ACC112 (cell line): ENCODE results near the gene MICALL2.

ENCODE experiments used
- H2AFZ ChIP-seq: fragments of 200-600 bp; sonication (generic); one replicate; pipeline ENCODE4 v1.6.0; 2017; ENCODE audit warnings: antibody characterized with exemption, low read length; ENCODE audit not compliant: unreplicated experiment
- H3K27ac ChIP-seq: fragments of 200-600 bp; sonication (generic); 2 replicates; pipeline ENCODE4 v1.5.1; 2014; ENCODE audit warnings: low read depth, mild to moderate bottlenecking, antibody characterized with exemption, low read length, moderate library complexity
- H3K27me3 ChIP-seq: fragments of 200-600 bp; sonication (generic); 2 replicates; pipeline ENCODE4 v1.6.1; 2014; ENCODE audit warnings: mild to moderate bottlenecking, antibody characterized with exemption, low read length, moderate library complexity, mixed read lengths; ENCODE audit not compliant: insufficient read depth
- H3K36me3 ChIP-seq: fragments of 200-600 bp; sonication (generic); 2 replicates; pipeline ENCODE4 v1.6.1; 2016; ENCODE audit warnings: mild to moderate bottlenecking, antibody characterized with exemption, low read length, moderate library complexity, mixed read lengths; ENCODE audit not compliant: insufficient read depth
- H3K4me1 ChIP-seq: fragments of 200-600 bp; sonication (generic); one replicate; pipeline ENCODE4 v1.6.1; 2016; ENCODE audit warnings: low read length, mixed read lengths; ENCODE audit not compliant: insufficient read depth, unreplicated experiment, control insufficient read depth
- H3K4me3 ChIP-seq: fragments of 200-600 bp; sonication (generic); 2 replicates; pipeline ENCODE4 v1.5.1; 2014; ENCODE audit warnings: mild to moderate bottlenecking, low read depth, low read length
- H3K79me2 ChIP-seq: fragments of 200-600 bp; sonication (generic); one replicate; pipeline ENCODE4 v1.6.0; 2016; ENCODE audit warnings: low read length; ENCODE audit not compliant: control insufficient read depth, unreplicated experiment, insufficient read depth

MICALL2 gene

DNA sequence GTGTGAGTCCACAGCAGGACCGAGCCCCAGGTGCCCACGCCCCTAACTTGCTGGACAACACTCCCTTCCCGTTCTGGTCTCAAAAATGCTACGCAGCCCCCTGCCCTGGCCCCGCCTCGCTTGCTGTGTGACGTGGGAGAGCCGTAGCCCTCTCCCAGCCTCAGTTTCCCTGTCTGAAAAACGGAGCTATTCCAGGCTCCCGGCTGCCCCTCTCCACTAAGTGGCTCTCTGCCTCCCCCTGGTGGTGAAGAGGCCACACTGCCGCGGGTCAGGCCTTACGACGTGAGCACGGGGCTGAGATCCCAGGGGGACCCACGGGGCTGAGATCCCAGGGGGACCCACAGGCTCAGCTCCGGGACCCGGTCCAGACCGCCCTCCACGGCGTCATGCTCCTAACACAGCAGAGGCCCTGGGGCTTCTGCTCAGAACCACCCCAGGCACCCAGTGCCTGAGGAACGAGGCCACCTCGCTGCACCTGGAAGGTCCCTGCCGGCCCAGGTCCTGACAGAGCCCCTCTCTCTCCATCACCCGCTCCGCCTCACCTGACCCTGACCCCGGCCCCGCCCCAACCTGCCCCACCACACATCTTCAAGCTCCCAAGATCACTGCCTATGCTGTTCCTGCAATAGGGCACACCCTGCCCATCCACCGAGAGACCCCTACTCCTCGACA, 26.7 kb downstream of the MICALL2 start:
- Histone ChIP-seq H3K27me3 (no peaks in the 10 kb centered on the region), H3K4me1 (no peaks in the 10 kb centered on the region), H3K79me2 (no peaks in the 10 kb centered on the region), H3K4me3 (no peak overlapping the region), H3K36me3 (no peaks in the 10 kb centered on the region), H2AFZ (no peak overlapping the region), H3K27ac (no peak overlapping the region)

GRCh38 chr7:1431634-1432380, 27.5 kb downstream of the MICALL2 start:
- no peaks in the 10 kb centered on the region for H3K36me3 ChIP-seq
- no peaks in the 10 kb centered on the region for H3K79me2 ChIP-seq
- H3K27ac ChIP-seq: no peak overlapping the region
- no peaks in the 10 kb centered on the region for H3K27me3 ChIP-seq
- H3K4me3 ChIP-seq: no peak overlapping the region
- H2AFZ ChIP-seq: no peak overlapping the region
- no peaks in the 10 kb centered on the region for H3K4me1 ChIP-seq

- no peaks in the 10 kb centered on the region for H3K79me2 ChIP-seq
- H3K27me3 ChIP-seq: no peaks in the 10 kb centered on the region
- H3K36me3 ChIP-seq: no peaks in the 10 kb centered on the region
- no peak overlapping the region for H3K4me3 ChIP-seq
- H3K4me1 ChIP-seq: no peaks in the 10 kb centered on the region
- no peak overlapping the region for H2AFZ ChIP-seq
- H3K27ac ChIP-seq: no peak overlapping the region
Measured at GRCh38 chr7:1431226-1431625, 28.0 kb downstream of the MICALL2 start.

- no peak overlapping the region for H3K27ac ChIP-seq
- H3K27me3 ChIP-seq: no peaks in the 10 kb centered on the region
- no peaks in the 10 kb centered on the region for H3K79me2 ChIP-seq
- H2AFZ ChIP-seq: no peak overlapping the region
- H3K4me1 ChIP-seq: no peaks in the 10 kb centered on the region
- H3K36me3 ChIP-seq: no peaks in the 10 kb centered on the region
- no peak overlapping the region for H3K4me3 ChIP-seq
Measured at GRCh38 chr7:1430056-1430845, 29.0 kb downstream of the MICALL2 start.

DNA sequence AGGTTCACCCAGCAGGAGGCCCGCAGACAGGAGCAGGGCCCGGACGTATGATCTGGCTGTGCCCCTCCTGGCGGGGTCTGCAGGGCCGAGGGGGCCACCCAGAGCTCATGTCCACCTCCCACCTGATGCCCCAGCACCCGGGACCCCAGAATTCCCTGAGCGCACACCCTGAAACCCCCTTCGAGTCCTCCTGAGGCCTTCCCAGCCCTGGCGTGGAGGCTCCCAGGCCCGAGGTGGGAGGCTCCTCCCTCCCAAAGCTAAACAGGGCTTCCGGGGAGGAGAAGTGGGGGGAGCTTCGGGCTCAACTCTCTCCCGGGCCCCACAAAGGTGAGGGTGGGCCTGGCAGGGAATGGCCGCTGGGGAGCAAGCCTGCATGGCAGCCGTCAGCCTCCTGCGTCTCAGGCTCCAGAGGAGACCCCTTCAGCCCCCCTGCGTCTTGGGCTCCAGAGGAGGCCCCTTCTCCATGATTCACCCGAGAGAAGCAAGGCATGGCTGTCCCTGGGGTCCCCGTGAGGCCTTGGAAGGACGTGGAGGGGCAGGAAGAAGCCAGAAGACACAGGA, 30.2 kb downstream of the MICALL2 start:
- Histone ChIP-seq H3K79me2 (no peaks in the 10 kb centered on the region), H3K4me1 (no peaks in the 10 kb centered on the region), H3K27me3 (no peaks in the 10 kb centered on the region), H3K4me3 (no peak overlapping the region), H2AFZ (no peak overlapping the region), H3K36me3 (no peaks in the 10 kb centered on the region), H3K27ac (no peak overlapping the region)

GRCh38 chr7:1427064-1427657, 32.1 kb downstream of the MICALL2 start:
- Histone ChIP-seq H3K27me3 (peaks cover 11% of the 10 kb centered on the region), H2AFZ (no peak overlapping the region), H3K4me3 (no peak overlapping the region), H3K36me3 (no peaks in the 10 kb centered on the region), H3K27ac (no peak overlapping the region), H3K4me1 (no peaks in the 10 kb centered on the region), H3K79me2 (no peaks in the 10 kb centered on the region)

GRCh38 chr7:1426474-1426873, 32.8 kb downstream of the MICALL2 start:
- H3K79me2 ChIP-seq: no peaks in the 10 kb centered on the region
- H3K4me1 ChIP-seq: no peaks in the 10 kb centered on the region
- no peak overlapping the region for H3K27ac ChIP-seq
- H3K36me3 ChIP-seq: no peaks in the 10 kb centered on the region
- peaks cover 17% of the 10 kb centered on the region for H3K27me3 ChIP-seq
- no peak overlapping the region for H2AFZ ChIP-seq
- H3K4me3 ChIP-seq: no peak overlapping the region

- H3K36me3 ChIP-seq: no peaks in the 10 kb centered on the region
- H3K27ac ChIP-seq: no peak overlapping the region
- no peak overlapping the region for H3K4me3 ChIP-seq
- H3K4me1 ChIP-seq: no peaks in the 10 kb centered on the region
- peaks cover 17% of the 10 kb centered on the region for H3K27me3 ChIP-seq
- no peaks in the 10 kb centered on the region for H3K79me2 ChIP-seq
- H2AFZ ChIP-seq: no peak overlapping the region
Measured at GRCh38 chr7:1425292-1426136, 33.8 kb downstream of the MICALL2 start.

- Histone ChIP-seq H2AFZ (no peak overlapping the region), H3K27me3 (peaks cover 17% of the 10 kb centered on the region), H3K4me3 (no peak overlapping the region), H3K36me3 (no peaks in the 10 kb centered on the region), H3K79me2 (no peaks in the 10 kb centered on the region), H3K4me1 (no peaks in the 10 kb centered on the region), H3K27ac (no peak overlapping the region)
Measured at GRCh38 chr7:1424041-1424440, 35.2 kb downstream of the MICALL2 start.
